Ammon's horn (tissue), 1 donor: ENCODE measurements around the gene CCDC13.
"Not testable (repeated sequence)": the region's sequence is repeated elsewhere in the genome, so short reads cannot be mapped to it uniquely, and the experiment has no call there.

Experiments used
- DNase-seq: peaks from one replicate; pipeline ENCODE4 v3.0.0-alpha.2; 2016; ENCODE audit warnings: low spot score

Gene CCDC13

GRCh38 chr3:42772670-42773408 lies at the start of gene CCDC13:
Gene CCDC13, minus strand, starts transcription at chr3:42773253. Its CDS starts 14,908 bp downstream, at chr3:42758345.
- DNase-seq: peak; percentile 96

GRCh38 chr3:42822828-42823227 lies 49.8 kb upstream of the CCDC13 start:
- DNase-seq: no peak

- no peak for DNase-seq
These were observed 47.6 kb upstream of the CCDC13 start for GRCh38 chr3:42820746-42821051.

GRCh38 chr3:42819351-42819965 lies 46.4 kb upstream of the CCDC13 start:
- no peak for DNase-seq

GRCh38 chr3:42815826-42816225 lies 42.8 kb upstream of the CCDC13 start:
- DNase-seq: no peak

GRCh38 chr3:42814914-42815507 lies 42.0 kb upstream of the CCDC13 start:
- no peak for DNase-seq

- no peak for DNase-seq
These were observed 41.2 kb upstream of the CCDC13 start for GRCh38 chr3:42814246-42814645.

- not testable (repeated sequence) for DNase-seq
These were observed 38.2 kb upstream of the CCDC13 start for GRCh38 chr3:42811118-42811883.

- not testable (repeated sequence) for DNase-seq
These were observed 37.7 kb upstream of the CCDC13 start for GRCh38 chr3:42810706-42811105.

- DNase-seq: no peak
These were observed 36.1 kb upstream of the CCDC13 start, which contains the start of gene ACKR2 for GRCh38 chr3:42809202-42809601. Gene ACKR2, plus strand, starts transcription at chr3:42809445. Its CDS starts 55,058 bp downstream, at chr3:42864503.

GRCh38 chr3:42807929-42808328 lies 34.9 kb upstream of the CCDC13 start:
- no peak for DNase-seq

GRCh38 chr3:42805141-42805821 lies 32.2 kb upstream of the CCDC13 start:
- peak; percentile 32 for DNase-seq

- DNase-seq: no peak
These were observed 31.7 kb upstream of the CCDC13 start for GRCh38 chr3:42804831-42805132.

GRCh38 chr3:42804106-42804830 lies 31.2 kb upstream of the CCDC13 start, which contains the start of gene HIGD1A:
Gene HIGD1A, minus strand, starts transcription at chr3:42804490. Its CDS starts 10,237 bp downstream, at chr3:42794253.
- peak; percentile 99 for DNase-seq

GRCh38 chr3:42803414-42804105 lies 30.5 kb upstream of the CCDC13 start:
- DNase-seq: peak; percentile 51

- no peak for DNase-seq
These were observed 29.9 kb upstream of the CCDC13 start for GRCh38 chr3:42802876-42803413.

GRCh38 chr3:42801784-42802183 lies 28.7 kb upstream of the CCDC13 start:
- DNase-seq: no peak

- DNase-seq: no peak
These were observed 28.1 kb upstream of the CCDC13 start for GRCh38 chr3:42801048-42801620.

GRCh38 chr3:42800251-42800650 lies 27.2 kb upstream of the CCDC13 start:
- no peak for DNase-seq

- DNase-seq: no peak
These were observed 26.3 kb upstream of the CCDC13 start for GRCh38 chr3:42799376-42799775.
